ENCODE measurements around the gene ADGRB2. TPM values are rescaled to one million over a fixed set of nuclear protein-coding genes. Genes with fewer than 3 reads are reported as not detected.

ADGRB2 gene
- polyA plus RNA-seq, 3 donors: not detected

DNA sequence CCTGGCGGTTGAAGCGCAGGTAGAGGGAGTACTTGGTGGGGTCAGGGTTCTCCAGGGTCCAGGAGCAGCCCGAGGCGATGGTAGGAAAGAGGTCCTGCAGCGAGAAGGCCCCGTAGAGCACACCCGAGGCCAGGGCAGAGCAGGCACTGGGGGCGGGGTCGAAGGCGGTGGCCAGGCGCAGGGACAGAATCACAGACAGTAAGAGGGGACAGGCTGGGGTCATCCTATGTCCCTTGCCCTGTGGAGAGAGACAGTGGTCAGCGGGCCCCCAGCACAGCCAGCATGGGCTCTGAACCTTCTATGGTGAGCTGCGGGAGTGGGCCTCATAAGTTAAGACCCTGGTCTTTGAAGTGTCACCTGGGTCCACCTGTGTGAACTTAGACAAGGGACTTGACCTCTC is 7.6 kb downstream of the ADGRB2 start:
- Mint-ChIP-seq H3K4me3 (no peak overlapping the region), H3K36me3 (peaks cover 2 to 5% of the 10 kb centered on the region in 2 donors), H3K4me1 (peaks cover 9% of the 10 kb centered on the region), H3K27ac (no peak overlapping the region), H3K27me3 (ENCODE audit: low read depth in 3 of 3) (peaks cover 36 to 50% (median 38%) of the 10 kb centered on the region in 3 donors), H3K9me3 (peaks cover 0 to 6% (median 0%) of the 10 kb centered on the region in 7 donors)
- H3K4me2 ChIP-seq (replicated peaks; ENCODE audit: extremely low read depth, low read length, poor library complexity, severe bottlenecking): no peak overlapping the region
- no peak overlapping the region for H3K9ac ChIP-seq (ENCODE audit: insufficient read depth, low read length, poor library complexity, severe bottlenecking)
- intact Hi-C loops (cut with micrococcal nuclease): no loop called here
- H3K4me3 ChIP-seq (replicated peaks in 1 of 3; ENCODE audit: low read depth in 2 of 3, low read length in 3 of 3): no peak overlapping the region
- H3K27me3 ChIP-seq (ENCODE audit: control insufficient read depth in 2 of 2, insufficient read depth in 2 of 2, low read length in 2 of 2): peaks cover 14 to 33% of the 10 kb centered on the region in 2 donors
- no peak for DNase-seq
- no peak overlapping the region for H2AFZ ChIP-seq (ENCODE audit: insufficient read depth, low read depth, low read length, poor library complexity, severe bottlenecking)
- no peaks in the 10 kb centered on the region for H3K36me3 ChIP-seq (replicated peaks in 1 of 2; ENCODE audit: control insufficient read depth in 1 of 2, insufficient read depth in 2 of 2, low read length in 2 of 2)
- TF ChIP-seq CTCF (IDR thresholded peaks at IDR 0.05): no peak
- 96% methylated on average over 13 of the region's 13 CpGs for WGBS (ENCODE audit: insufficient coverage)
- no peaks in the 10 kb centered on the region for H4K20me1 ChIP-seq (ENCODE audit: insufficient read depth, low read length)
- no peaks in the 10 kb centered on the region for H3K79me2 ChIP-seq (ENCODE audit: insufficient read depth, low read length)
- peaks cover 0 to 10% of the 10 kb centered on the region in 2 donors for H3K9me3 ChIP-seq (replicated peaks in 1 of 2; ENCODE audit: control insufficient read depth in 1 of 2, insufficient read depth in 1 of 2, low read length in 2 of 2)
- peaks cover 9 to 13% of the 10 kb centered on the region in 2 donors for H3K4me1 ChIP-seq (ENCODE audit: control insufficient read depth in 1 of 2, insufficient read depth in 2 of 2, low read length in 2 of 2)
- no peak overlapping the region for H3K27ac ChIP-seq (ENCODE audit: low read depth in 1 of 2, low read length in 2 of 2)

- Histone ChIP-seq H3K4me3 (replicated peaks in 1 of 3; ENCODE audit: low read depth in 2 of 3, low read length in 3 of 3) (no peak overlapping the region), H3K79me2 (ENCODE audit: insufficient read depth, low read length) (no peaks in the 10 kb centered on the region), H3K36me3 (replicated peaks in 1 of 2; ENCODE audit: control insufficient read depth in 1 of 2, insufficient read depth in 2 of 2, low read length in 2 of 2) (no peaks in the 10 kb centered on the region), H3K9me3 (replicated peaks in 1 of 2; ENCODE audit: control insufficient read depth in 1 of 2, insufficient read depth in 1 of 2, low read length in 2 of 2) (peaks cover 0 to 4% of the 10 kb centered on the region in 2 donors), H3K4me1 (ENCODE audit: control insufficient read depth in 1 of 2, insufficient read depth in 2 of 2, low read length in 2 of 2) (peaks cover 3 to 9% of the 10 kb centered on the region in 2 donors), H3K27me3 (ENCODE audit: control insufficient read depth in 2 of 2, insufficient read depth in 2 of 2, low read length in 2 of 2) (peaks cover 8 to 30% of the 10 kb centered on the region in 2 donors), H3K27ac (ENCODE audit: low read depth in 1 of 2, low read length in 2 of 2) (no peak overlapping the region), H2AFZ (ENCODE audit: insufficient read depth, low read depth, low read length, poor library complexity, severe bottlenecking) (no peak overlapping the region), H3K9ac (ENCODE audit: insufficient read depth, low read length, poor library complexity, severe bottlenecking) (no peak overlapping the region), H3K4me2 (replicated peaks; ENCODE audit: extremely low read depth, low read length, poor library complexity, severe bottlenecking) (no peak overlapping the region), H4K20me1 (ENCODE audit: insufficient read depth, low read length) (no peaks in the 10 kb centered on the region)
- Mint-ChIP-seq H3K4me3 (no peak overlapping the region), H3K4me1 (peaks cover 6% of the 10 kb centered on the region), H3K36me3 (peaks cover 2 to 5% of the 10 kb centered on the region in 2 donors), H3K27me3 (ENCODE audit: low read depth in 3 of 3) (peaks cover 30 to 46% (median 32%) of the 10 kb centered on the region in 3 donors), H3K27ac (no peak overlapping the region), H3K9me3 (peaks cover 0 to 2% (median 0%) of the 10 kb centered on the region in 7 donors)
- TF ChIP-seq CTCF (IDR thresholded peaks at IDR 0.05): no peak
- 94% methylated on average over 26 of the region's 30 CpGs for WGBS (ENCODE audit: insufficient coverage)
- intact Hi-C loops (cut with micrococcal nuclease): no loop called here
- DNase-seq: no peak
Measured at GRCh38 chr1:31755850-31756492, 8.2 kb downstream of the ADGRB2 start.

All from CD14-positive monocyte (primary cell).